H9 (cell line): Measurements from ENCODE around the gene SLC35G1. TPM values are rescaled to one million over a fixed set of nuclear protein-coding genes. Genes with fewer than 3 reads are reported as not detected.

Experiments
- DNase-seq: peaks from one replicate; pipeline ENCODE4 v3.0.0-alpha.2; 2017
- H2AFZ ChIP-seq: one replicate; pipeline ENCODE4 v1.6.1; 2013; ENCODE audit warnings: mild to moderate bottlenecking, low read length, control low read depth, moderate library complexity
- H2AK5ac ChIP-seq: 2 replicates; pipeline ENCODE4 v1.6.1; 2013; ENCODE audit warnings: low read length, control low read depth, mixed read lengths; ENCODE audit not compliant: insufficient read length
- H2BK120ac ChIP-seq: one replicate; pipeline ENCODE4 v1.6.1; 2013; ENCODE audit warnings: low read depth, mild to moderate bottlenecking, low read length, control low read depth, inconsistent platforms; ENCODE audit not compliant: poor library complexity, severe bottlenecking
- H2BK12ac ChIP-seq: 2 replicates; pipeline ENCODE4 v1.6.1; 2013; ENCODE audit warnings: low read length, control low read depth, mixed read lengths, low read depth; ENCODE audit not compliant: insufficient read length
- H2BK15ac ChIP-seq: 2 replicates; pipeline ENCODE4 v1.6.1; 2013; ENCODE audit warnings: low read depth, low read length, control low read depth
- H2BK20ac ChIP-seq: one replicate; pipeline ENCODE4 v1.6.1; 2013; ENCODE audit warnings: low read depth, mild to moderate bottlenecking, low read length, control low read depth, inconsistent platforms; ENCODE audit not compliant: poor library complexity, severe bottlenecking
- H2BK5ac ChIP-seq: 2 replicates; pipeline ENCODE4 v1.6.1; 2013; ENCODE audit warnings: low read length, control low read depth, mixed read lengths; ENCODE audit not compliant: insufficient read length
- H3K14ac ChIP-seq: 2 replicates; pipeline ENCODE4 v1.6.1; 2013; ENCODE audit warnings: low read length, control low read depth; ENCODE audit not compliant: insufficient read depth
- H3K18ac ChIP-seq: 2 replicates; pipeline ENCODE4 v1.6.1; 2013; ENCODE audit warnings: low read depth, mild to moderate bottlenecking, mixed read lengths, low read length, control low read depth; ENCODE audit not compliant: insufficient read length
- H3K23ac ChIP-seq: 2 replicates; pipeline ENCODE4 v1.6.1; 2013; ENCODE audit warnings: low read length, control low read depth, mixed read lengths, low read depth; ENCODE audit not compliant: insufficient read length
- H3K23me2 ChIP-seq: 2 replicates; pipeline ENCODE4 v1.6.1; 2013; ENCODE audit warnings: low read depth, mild to moderate bottlenecking, mixed read lengths, low read length, control low read depth; ENCODE audit not compliant: insufficient read length, poor library complexity, severe bottlenecking
- H3K27ac ChIP-seq: 2 replicates; pipeline ENCODE4 v1.5.1; 2013; ENCODE audit warnings: low read length, control low read depth, mixed read lengths, low read depth; ENCODE audit not compliant: insufficient read length
- H3K27me3 ChIP-seq: 2 replicates; pipeline ENCODE4 v1.6.1; 2013; ENCODE audit warnings: low read length, control low read depth, inconsistent platforms; ENCODE audit not compliant: insufficient read depth
- H3K4ac ChIP-seq: 2 replicates; pipeline ENCODE4 v1.6.1; 2013; ENCODE audit warnings: low read depth, mild to moderate bottlenecking, control low read depth, inconsistent platforms, low read length, moderate library complexity
- H3K4me1 ChIP-seq: 2 replicates; pipeline ENCODE4 v1.6.1; 2013; ENCODE audit warnings: low read length, control low read depth, inconsistent platforms; ENCODE audit not compliant: insufficient read depth
- H3K4me2 ChIP-seq: 2 replicates; pipeline ENCODE4 v1.6.1; 2013; ENCODE audit warnings: low read length, control low read depth, mixed read lengths; ENCODE audit not compliant: insufficient read length, insufficient read depth
- H3K56ac ChIP-seq: 2 replicates; pipeline ENCODE4 v1.6.1; 2013; ENCODE audit warnings: low read depth, mild to moderate bottlenecking, mixed read lengths, low read length, control low read depth; ENCODE audit not compliant: insufficient read length
- H3K79me1 ChIP-seq: 2 replicates; pipeline ENCODE4 v1.6.1; 2013; ENCODE audit warnings: low read depth, mild to moderate bottlenecking, moderate library complexity, low read length, control low read depth, inconsistent platforms; ENCODE audit not compliant: insufficient read depth, poor library complexity, severe bottlenecking
- H3K79me2 ChIP-seq: 2 replicates; pipeline ENCODE4 v1.6.1; 2013; ENCODE audit warnings: low read length, control low read depth, inconsistent platforms; ENCODE audit not compliant: insufficient read depth
- H3K9ac ChIP-seq: 2 replicates; pipeline ENCODE4 v1.6.1; 2013; ENCODE audit warnings: low read length, control low read depth, mixed read lengths; ENCODE audit not compliant: insufficient read length; ENCODE audit errors: extremely low read depth
- H3K9me3 ChIP-seq: one replicate; pipeline ENCODE4 v1.6.1; 2013; ENCODE audit warnings: low read depth, low read length, inconsistent platforms; ENCODE audit not compliant: control insufficient read depth
- H3T11ph ChIP-seq: one replicate; pipeline ENCODE4 v1.6.1; 2013; ENCODE audit warnings: mild to moderate bottlenecking, low read length, control low read depth, inconsistent platforms
- H4K20me1 ChIP-seq: one replicate; pipeline ENCODE4 v1.6.1; 2013; ENCODE audit not compliant: control insufficient read depth, insufficient read length, insufficient read depth
- H4K5ac ChIP-seq: 2 replicates; pipeline ENCODE4 v1.6.1; 2013; ENCODE audit warnings: low read depth, mild to moderate bottlenecking, mixed read lengths, low read length, control low read depth; ENCODE audit not compliant: insufficient read length
- H4K8ac ChIP-seq: replicated peaks from 2 replicates; pipeline ENCODE4 v1.6.1; 2013; ENCODE audit warnings: low read length, control low read depth, mixed read lengths, low read depth; ENCODE audit not compliant: insufficient read length
- H4K91ac ChIP-seq: 2 replicates; pipeline ENCODE4 v1.6.1; 2013; ENCODE audit warnings: low read depth, mild to moderate bottlenecking, moderate library complexity, mixed read lengths, low read length, control low read depth; ENCODE audit not compliant: insufficient read length
- H3K27ac Mint-ChIP-seq, 3 experiments: 2 replicates in 2 of 3; 3 replicates in 1 of 3; pipeline ENCODE4 v1.8.0; 2020 to 2021; ENCODE audit warnings: mixed read lengths in 3 of 3, mild to moderate bottlenecking in 1 of 3, moderate library complexity in 1 of 3
- H3K27me3 Mint-ChIP-seq: 2 replicates; pipeline ENCODE4 v1.8.0; 2021; ENCODE audit warnings: low read depth, mild to moderate bottlenecking, moderate library complexity, mixed read lengths
- H3K36me3 Mint-ChIP-seq, 3 experiments: 2 replicates in 2 of 3; 3 replicates in 1 of 3; pipeline ENCODE4 v1.8.0; 2020 to 2021; ENCODE audit warnings: low read depth in 3 of 3, mixed read lengths in 3 of 3; ENCODE audit not compliant: insufficient read depth in 1 of 3
- H3K4me1 Mint-ChIP-seq, 2 experiments: 2 replicates each; pipeline ENCODE4 v1.8.0; 2020; ENCODE audit warnings: mixed read lengths in 2 of 2
- H3K4me3 Mint-ChIP-seq, 2 experiments: 2 replicates in 1 of 2; 3 replicates in 1 of 2; pipeline ENCODE4 v1.8.0; 2020 to 2021; ENCODE audit warnings: mild to moderate bottlenecking in 2 of 2, mixed read lengths in 2 of 2, moderate library complexity in 1 of 2
- H3K9me3 Mint-ChIP-seq, 2 experiments: 2 replicates in 1 of 2; 3 replicates in 1 of 2; pipeline ENCODE4 v1.8.0; 2020; ENCODE audit warnings: mild to moderate bottlenecking in 2 of 2, mixed read lengths in 2 of 2, moderate library complexity in 1 of 2
- WGBS: extraction: QIAGEN DNeasy Blood & Tissue Kit; methylation state at CpG from one replicate; pipeline ENCODE4 v1.1.7; 2013; ENCODE audit warnings: missing lambda C conversion rate, low lambda C conversion rate, mixed read lengths; ENCODE audit not compliant: insufficient read length; ENCODE audit errors: extremely low coverage; 5-methylcytosine and 5-hydroxymethylcytosine counted together
- total RNA-seq: library from RNA; stranded (reverse); gene quantifications from 2 replicates; pipeline ENCODE4 v1.2.1, GENCODE V29; 2021
- TF ChIP-seq, protein P1 (sequence below): fragments of 200-600 bp; sonication (generic); conservative IDR thresholded peaks from 3 replicates; pipeline ENCODE4 v1.8.0; 2021; ENCODE audit warnings: antibody characterized with exemption, mild to moderate bottlenecking

Gene SLC35G1
- total RNA-seq, 1 experiment from 2014 or later, result 6.3 TPM

DNA sequence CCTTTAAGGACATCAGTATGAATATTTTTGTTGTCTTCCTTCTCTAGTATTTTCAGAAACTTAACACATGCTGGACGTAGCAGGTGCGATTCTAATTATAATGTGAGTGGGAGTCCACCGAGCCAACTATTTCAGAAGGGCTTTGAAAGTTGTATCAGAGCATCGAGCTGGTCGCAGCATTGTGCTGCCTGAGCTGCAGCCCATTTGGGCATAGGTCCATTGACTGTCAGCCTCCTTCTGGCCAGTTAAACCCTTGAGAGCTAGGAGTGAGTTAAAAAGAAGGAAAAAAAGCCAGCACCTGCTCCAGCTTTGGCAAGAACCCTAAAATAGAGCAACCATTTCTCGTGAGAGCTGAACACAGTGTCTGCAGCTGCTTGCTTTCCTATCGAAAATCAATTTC lies 47.8 kb downstream of the SLC35G1 start:
- H3K4me3 Mint-ChIP-seq, result no peak overlapping the region
- no peak overlapping the region for H3K4me2 ChIP-seq
- H3K56ac ChIP-seq, result no peak overlapping the region
- H3K4me1 Mint-ChIP-seq, result no peaks in the 10 kb centered on the region
- H2AFZ ChIP-seq, result no peak overlapping the region
- H2BK12ac ChIP-seq, result no peak overlapping the region
- no peaks in the 10 kb centered on the region for H4K20me1 ChIP-seq
- H3K27ac Mint-ChIP-seq, result no peak overlapping the region
- H3K4me1 ChIP-seq, result no peaks in the 10 kb centered on the region
- no peaks in the 10 kb centered on the region for H3K9me3 Mint-ChIP-seq
- no peaks in the 10 kb centered on the region for H3K79me2 ChIP-seq
- no peaks in the 10 kb centered on the region for H3K36me3 Mint-ChIP-seq
- H4K91ac ChIP-seq, result no peak overlapping the region
- H3K9ac ChIP-seq, result no peak overlapping the region
- no peak overlapping the region for H3K27ac ChIP-seq
- H4K8ac ChIP-seq, result no peak overlapping the region
- no peak overlapping the region for H2BK120ac ChIP-seq
- H3K27me3 Mint-ChIP-seq, result peaks cover 12% of the 10 kb centered on the region
- no peaks in the 10 kb centered on the region for H3K9me3 ChIP-seq
- TF ChIP-seq, protein P1, sequence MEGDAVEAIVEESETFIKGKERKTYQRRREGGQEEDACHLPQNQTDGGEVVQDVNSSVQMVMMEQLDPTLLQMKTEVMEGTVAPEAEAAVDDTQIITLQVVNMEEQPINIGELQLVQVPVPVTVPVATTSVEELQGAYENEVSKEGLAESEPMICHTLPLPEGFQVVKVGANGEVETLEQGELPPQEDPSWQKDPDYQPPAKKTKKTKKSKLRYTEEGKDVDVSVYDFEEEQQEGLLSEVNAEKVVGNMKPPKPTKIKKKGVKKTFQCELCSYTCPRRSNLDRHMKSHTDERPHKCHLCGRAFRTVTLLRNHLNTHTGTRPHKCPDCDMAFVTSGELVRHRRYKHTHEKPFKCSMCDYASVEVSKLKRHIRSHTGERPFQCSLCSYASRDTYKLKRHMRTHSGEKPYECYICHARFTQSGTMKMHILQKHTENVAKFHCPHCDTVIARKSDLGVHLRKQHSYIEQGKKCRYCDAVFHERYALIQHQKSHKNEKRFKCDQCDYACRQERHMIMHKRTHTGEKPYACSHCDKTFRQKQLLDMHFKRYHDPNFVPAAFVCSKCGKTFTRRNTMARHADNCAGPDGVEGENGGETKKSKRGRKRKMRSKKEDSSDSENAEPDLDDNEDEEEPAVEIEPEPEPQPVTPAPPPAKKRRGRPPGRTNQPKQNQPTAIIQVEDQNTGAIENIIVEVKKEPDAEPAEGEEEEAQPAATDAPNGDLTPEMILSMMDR, result no peak
- H2BK15ac ChIP-seq, result no peak overlapping the region
- H3K14ac ChIP-seq, result no peak overlapping the region
- H3K79me1 ChIP-seq, result no peaks in the 10 kb centered on the region
- DNase-seq, result no peak
- H3K4ac ChIP-seq, result no peak overlapping the region
- H2BK5ac ChIP-seq, result no peak overlapping the region
- H4K5ac ChIP-seq, result no peak overlapping the region
- no peak overlapping the region for H3T11ph ChIP-seq
- no peak overlapping the region for H2BK20ac ChIP-seq
- no peaks in the 10 kb centered on the region for H3K27me3 ChIP-seq
- H3K23ac ChIP-seq, result no peak overlapping the region
- no peak overlapping the region for H3K18ac ChIP-seq
- H2AK5ac ChIP-seq, result no peak overlapping the region
- no peaks in the 10 kb centered on the region for H3K23me2 ChIP-seq
- no CpG with 5 or more reads among the region's 7 CpGs for WGBS
